ENCODE results near the gene MS4A10.

GRCh38 chr11:60810151-60810550 is 25.0 kb downstream of the MS4A10 start:
- TF ChIP-seq CTCF (conservative IDR thresholded peaks at IDR 0.05 in 1 of 2, IDR thresholded peaks at IDR 0.05 in 1 of 2; ENCODE audit: extremely low read depth in 1 of 2, insufficient read depth in 1 of 2, low read depth in 1 of 2, low read length in 2 of 2): no peak
- no peak for TF ChIP-seq EZH2 (IDR thresholded peaks at IDR 0.05; ENCODE audit: borderline replicate concordance, low read length)
